ENCODE data around the gene P2RX7. TPM values are rescaled to one million over a fixed set of nuclear protein-coding genes. Genes with fewer than 3 reads are reported as not detected.
"Not testable (repeated sequence)": the region's sequence is repeated elsewhere in the genome, so short reads cannot be mapped to it uniquely, and the experiment has no call there.

The P2RX7 gene
- total and polyA plus RNA-seq, 4 experiments from 2014 or later: 3.8 to 8.6 (median 7.1) TPM

GRCh38 chr12:121227294-121227693 is 94.6 kb downstream of the P2RX7 start:
- DNase-seq: no peak
- no peak overlapping the region for H3K4me3 ChIP-seq (ENCODE audit: low read length in 2 of 2)
- intact Hi-C loops (cut with micrococcal nuclease): no loop called here
- H3K36me3 ChIP-seq (ENCODE audit: insufficient read depth, low read length): peaks cover 12% of the 10 kb centered on the region
- H3K27ac ChIP-seq (ENCODE audit: low read depth, low read length): no peak overlapping the region
- CTCF ChIA-PET (ENCODE audit: partially characterized antibody): interaction anchor here (1.4 to 5.2 kb wide), 3 partner anchors 12 to 567 kb away, joined by 3 to 57 read pairs (median 3); no protein-coding TSS in a partner anchor
- H3K27me3 ChIP-seq (ENCODE audit: insufficient read depth, low read length): no peaks in the 10 kb centered on the region
- H3K27ac Mint-ChIP-seq: peak overlapping the region in 6 of 7 donors; percentile 24 to 87 (median 80)
- no peak overlapping the region for H3K4me3 Mint-ChIP-seq
- POLR2A ChIA-PET (ENCODE audit: partially characterized antibody): interaction anchor here (1.3 kb wide), 1 partner anchor 9 kb away, joined by 4 read pairs; no protein-coding TSS in a partner anchor
- no peaks in the 10 kb centered on the region for H3K9me3 Mint-ChIP-seq
- peaks cover 65% of the 10 kb centered on the region for H3K4me1 ChIP-seq (ENCODE audit: insufficient read depth, low read length)
- H3K36me3 Mint-ChIP-seq: peaks cover 21 to 40% of the 10 kb centered on the region in 2 donors
- H3K27me3 Mint-ChIP-seq: no peaks in the 10 kb centered on the region
- no peaks in the 10 kb centered on the region for H3K9me3 ChIP-seq (ENCODE audit: control insufficient read depth in 1 of 2, low read length in 2 of 2)
- H3K4me1 Mint-ChIP-seq: peaks cover 33 to 60% (median 49%) of the 10 kb centered on the region in 4 donors

GRCh38 chr12:121228919-121229665 is 96.4 kb downstream of the P2RX7 start:
- peaks cover 28 to 47% of the 10 kb centered on the region in 2 donors for H3K36me3 Mint-ChIP-seq
- Histone ChIP-seq H3K27me3 (ENCODE audit: insufficient read depth, low read length) (no peaks in the 10 kb centered on the region), H3K27ac (ENCODE audit: low read depth, low read length) (no peak overlapping the region), H3K9me3 (ENCODE audit: control insufficient read depth in 1 of 2, low read length in 2 of 2) (no peaks in the 10 kb centered on the region), H3K4me3 (ENCODE audit: low read length in 2 of 2) (no peak overlapping the region), H3K36me3 (ENCODE audit: insufficient read depth, low read length) (peaks cover 30% of the 10 kb centered on the region), H3K4me1 (ENCODE audit: insufficient read depth, low read length) (peaks cover 48% of the 10 kb centered on the region)
- peak overlapping the region in 4 of 7 donors; percentile 71 to 85 (median 77) for H3K27ac Mint-ChIP-seq
- H3K9me3 Mint-ChIP-seq: no peaks in the 10 kb centered on the region
- no peaks in the 10 kb centered on the region for H3K27me3 Mint-ChIP-seq
- ChIA-PET POLR2A (ENCODE audit: partially characterized antibody) (interaction anchor here (1.2 to 2.0 kb wide), 2 partner anchors 10 to 15 kb away, joined by 3 to 14 read pairs; no protein-coding TSS in a partner anchor), CTCF (ENCODE audit: partially characterized antibody) (interaction anchor here (0.8 to 5.2 kb wide), 11 partner anchors 10 to 169 kb away, joined by 3 to 57 read pairs (median 4); no protein-coding TSS in a partner anchor)
- DNase-seq: no peak
- intact Hi-C loops (cut with micrococcal nuclease): no loop called here
- peaks cover 18 to 44% (median 34%) of the 10 kb centered on the region in 4 donors for H3K4me1 Mint-ChIP-seq
- no peak overlapping the region for H3K4me3 Mint-ChIP-seq

- H3K27me3 Mint-ChIP-seq; H3K4me3 ChIP-seq (ENCODE audit: low read length in 2 of 2); H3K27me3 ChIP-seq (ENCODE audit: insufficient read depth, low read length); H3K4me3 Mint-ChIP-seq; H3K9me3 ChIP-seq (ENCODE audit: control insufficient read depth in 1 of 2, low read length in 2 of 2); H3K9me3 Mint-ChIP-seq; H3K27ac ChIP-seq (ENCODE audit: low read depth, low read length): not testable (repeated sequence)
- Histone ChIP-seq H3K36me3 (ENCODE audit: insufficient read depth, low read length) (peaks cover 30% of the 10 kb centered on the region), H3K4me1 (ENCODE audit: insufficient read depth, low read length) (peaks cover 40% of the 10 kb centered on the region)
- H3K36me3 Mint-ChIP-seq: peaks cover 28 to 48% of the 10 kb centered on the region in 2 donors
- peak; percentile 40 to 53 (median 50) for DNase-seq
- ChIA-PET CTCF (ENCODE audit: partially characterized antibody) (interaction anchor here (0.8 to 5.2 kb wide), 15 partner anchors 9 to 170 kb away, joined by 3 to 57 read pairs (median 4); no protein-coding TSS in a partner anchor), POLR2A (ENCODE audit: partially characterized antibody) (interaction anchor here (1.2 to 2.0 kb wide), 3 partner anchors 9 to 16 kb away, joined by 3 to 14 read pairs (median 4); no protein-coding TSS in a partner anchor)
- H3K4me1 Mint-ChIP-seq: peaks cover 12 to 35% (median 27%) of the 10 kb centered on the region in 4 donors
- H3K27ac Mint-ChIP-seq: peak overlapping the region in 6 of 7 donors; percentile 59 to 85 (median 76)
- intact Hi-C loops (cut with micrococcal nuclease): loop anchor here (1.0 kb wide), 1 partner anchor 170 kb away; no protein-coding TSS in a partner anchor
Measured at GRCh38 chr12:121229826-121230537, 97.3 kb downstream of the P2RX7 start.

- Histone ChIP-seq H3K27me3 (ENCODE audit: insufficient read depth, low read length) (no peaks in the 10 kb centered on the region), H3K4me1 (ENCODE audit: insufficient read depth, low read length) (peaks cover 37% of the 10 kb centered on the region), H3K36me3 (ENCODE audit: insufficient read depth, low read length) (peaks cover 30% of the 10 kb centered on the region), H3K9me3 (ENCODE audit: control insufficient read depth in 1 of 2, low read length in 2 of 2) (no peaks in the 10 kb centered on the region), H3K4me3 (ENCODE audit: low read length in 2 of 2) (no peak overlapping the region), H3K27ac (ENCODE audit: low read depth, low read length) (no peak overlapping the region)
- H3K4me1 Mint-ChIP-seq: peaks cover 12 to 32% (median 26%) of the 10 kb centered on the region in 4 donors
- H3K36me3 Mint-ChIP-seq: peaks cover 28 to 52% of the 10 kb centered on the region in 2 donors
- CTCF ChIA-PET (ENCODE audit: partially characterized antibody): interaction anchor here (0.7 to 5.2 kb wide), 15 partner anchors 9 to 171 kb away, joined by 3 to 57 read pairs (median 4); partner anchors contain the start of gene P2RX4
- no peak overlapping the region for H3K4me3 Mint-ChIP-seq
- intact Hi-C loops (cut with micrococcal nuclease): loop anchor here (1.0 kb wide), 1 partner anchor 170 kb away; no protein-coding TSS in a partner anchor
- POLR2A ChIA-PET (ENCODE audit: partially characterized antibody): interaction anchor here (1.2 to 2.0 kb wide), 3 partner anchors 9 to 16 kb away, joined by 3 to 14 read pairs (median 4); no protein-coding TSS in a partner anchor
- no peak for DNase-seq
- H3K9me3 Mint-ChIP-seq: no peaks in the 10 kb centered on the region
- peak overlapping the region in 6 of 7 donors; percentile 59 to 82 (median 71) for H3K27ac Mint-ChIP-seq
- no peaks in the 10 kb centered on the region for H3K27me3 Mint-ChIP-seq
Measured at GRCh38 chr12:121230538-121230907, 97.8 kb downstream of the P2RX7 start.

- CTCF ChIA-PET (ENCODE audit: partially characterized antibody): no interaction called here
- H3K36me3 ChIP-seq (ENCODE audit: insufficient read depth, low read length): peaks cover 34% of the 10 kb centered on the region
- H3K4me3 ChIP-seq (ENCODE audit: low read length in 2 of 2): no peak overlapping the region
- peaks cover 34 to 58% of the 10 kb centered on the region in 2 donors for H3K36me3 Mint-ChIP-seq
- no peaks in the 10 kb centered on the region for H3K27me3 ChIP-seq (ENCODE audit: insufficient read depth, low read length)
- intact Hi-C loops (cut with micrococcal nuclease): no loop called here
- peaks cover 20% of the 10 kb centered on the region for H3K4me1 ChIP-seq (ENCODE audit: insufficient read depth, low read length)
- no peak overlapping the region for H3K27ac ChIP-seq (ENCODE audit: low read depth, low read length)
- POLR2A ChIA-PET (ENCODE audit: partially characterized antibody): interaction anchor here (0.8 kb wide), 1 partner anchor 8 kb away, joined by 3 read pairs; no protein-coding TSS in a partner anchor
- no peaks in the 10 kb centered on the region for H3K9me3 ChIP-seq (ENCODE audit: control insufficient read depth in 1 of 2, low read length in 2 of 2)
- no peaks in the 10 kb centered on the region for H3K9me3 Mint-ChIP-seq
- H3K4me3 Mint-ChIP-seq: no peak overlapping the region
- no peaks in the 10 kb centered on the region for H3K27me3 Mint-ChIP-seq
- peaks cover 5 to 17% (median 14%) of the 10 kb centered on the region in 4 donors for H3K4me1 Mint-ChIP-seq
- peak overlapping the region in 3 of 7 donors; percentile 25 to 71 (median 62) for H3K27ac Mint-ChIP-seq
- DNase-seq: no peak
Measured at GRCh38 chr12:121232163-121232562, 99.5 kb downstream of the P2RX7 start.

GRCh38 chr12:121232977-121233627 is 100.4 kb downstream of the P2RX7 start:
- H3K4me1 Mint-ChIP-seq: peaks cover 7 to 17% (median 10%) of the 10 kb centered on the region in 4 donors
- ChIA-PET CTCF (ENCODE audit: partially characterized antibody) (interaction anchor here (1.3 kb wide), 1 partner anchor 9 kb away, joined by 7 read pairs; no protein-coding TSS in a partner anchor), POLR2A (ENCODE audit: partially characterized antibody) (interaction anchor here (0.8 kb wide), 1 partner anchor 9 kb away, joined by 3 read pairs; no protein-coding TSS in a partner anchor)
- no peaks in the 10 kb centered on the region for H3K9me3 Mint-ChIP-seq
- Histone ChIP-seq H3K4me1 (ENCODE audit: insufficient read depth, low read length) (peaks cover 13% of the 10 kb centered on the region), H3K9me3 (ENCODE audit: control insufficient read depth in 1 of 2, low read length in 2 of 2) (no peaks in the 10 kb centered on the region), H3K27me3 (ENCODE audit: insufficient read depth, low read length) (no peaks in the 10 kb centered on the region), H3K4me3 (ENCODE audit: low read length in 2 of 2) (no peak overlapping the region), H3K36me3 (ENCODE audit: insufficient read depth, low read length) (peaks cover 34% of the 10 kb centered on the region), H3K27ac (ENCODE audit: low read depth, low read length) (no peak overlapping the region)
- peaks cover 34 to 62% of the 10 kb centered on the region in 2 donors for H3K36me3 Mint-ChIP-seq
- intact Hi-C loops (cut with micrococcal nuclease): no loop called here
- no peaks in the 10 kb centered on the region for H3K27me3 Mint-ChIP-seq
- no peak for DNase-seq
- H3K4me3 Mint-ChIP-seq: no peak overlapping the region
- peak overlapping the region in 3 of 7 donors; percentile 25 to 80 (median 57) for H3K27ac Mint-ChIP-seq
